Uterus (tissue), 4 donors: ENCODE data around the gene FAM118A. TPM values are rescaled to one million over a fixed set of nuclear protein-coding genes. Genes with fewer than 3 reads are reported as not detected.

Experiments used
- DNase-seq, 2 donors: peaks; one replicate each; pipeline ENCODE4 v3.0.0-alpha.2; 2019 to 2020
- H3K27ac ChIP-seq, 2 donors: fragments of 200-600 bp; sonication (generic); 1 replicate in 1 of 2; 2 replicates in 1 of 2; pipeline ENCODE4 v1.5.1; 2016 to 2018
- H3K27me3 ChIP-seq, 2 donors: fragments of 200-600 bp; sonication (generic); one replicate each; pipeline ENCODE4 v1.5.1; 2018 to 2019; ENCODE audit warnings: control low read depth in 1 of 2
- H3K36me3 ChIP-seq, 2 donors: fragments of 200-600 bp; sonication (generic); one replicate each; pipeline ENCODE4 v1.5.1; 2019; ENCODE audit warnings: control low read depth in 1 of 2
- H3K4me1 ChIP-seq, 2 donors: fragments of 200-600 bp; sonication (generic); one replicate each; pipeline ENCODE4 v1.5.1; 2018 to 2019; ENCODE audit warnings: control low read depth in 1 of 2
- H3K4me3 ChIP-seq, 2 donors: fragments of 200-600 bp; sonication (generic); 1 replicate in 1 of 2; 2 replicates in 1 of 2; pipeline ENCODE4 v1.5.1; 2018 to 2019; ENCODE audit warnings: mild to moderate bottlenecking in 1 of 2
- H3K9me3 ChIP-seq, 2 donors: fragments of 200-600 bp; sonication (generic); one replicate each; pipeline ENCODE4 v1.5.1; 2019; ENCODE audit warnings: control low read depth in 1 of 2
- POLR2A ChIP-seq, 2 donors: fragments of 450-650 bp; IDR thresholded peaks; one replicate each; pipeline ENCODE4 v1.6.1; 2016; ENCODE audit warnings: antibody characterized with exemption in 2 of 2, mild to moderate bottlenecking in 1 of 2, moderate library complexity in 1 of 2
- intact Hi-C: fragments of 100-400 bp; cut with DNase I; formaldehyde crosslinking; loops from one replicate; pipeline ENCODE4 v1.15.1; 2023; ENCODE audit warnings: low total_unique reads
- total RNA-seq, 4 donors: library from RNA; depleted of rRNA in 3 of 4; stranded (reverse); fragments of >200 nt in 3 of 4; gene quantifications; one replicate each; pipeline versions ENCODE4 v1.1.0 to v1.2.4, GENCODE V29; 2014 to 2023
- TF ChIP-seq, protein P1 (sequence below), 4 experiments: fragments of 200-600 bp in 2 of 4; fragments of 450-650 bp in 2 of 4; sonication (generic) in 2 of 4; IDR thresholded peaks; one replicate each; pipeline ENCODE4 v1.5.1; 2016 to 2019; ENCODE audit warnings: antibody characterized with exemption in 4 of 4, mild to moderate bottlenecking in 2 of 4, moderate library complexity in 1 of 4
- donor health status: DM: yes; HTN: yes; CAD: no.

The FAM118A gene
- total RNA-seq, 4 donors from 2014 or later, result 16.5 to 97.9 (median 46.7) TPM

DNA sequence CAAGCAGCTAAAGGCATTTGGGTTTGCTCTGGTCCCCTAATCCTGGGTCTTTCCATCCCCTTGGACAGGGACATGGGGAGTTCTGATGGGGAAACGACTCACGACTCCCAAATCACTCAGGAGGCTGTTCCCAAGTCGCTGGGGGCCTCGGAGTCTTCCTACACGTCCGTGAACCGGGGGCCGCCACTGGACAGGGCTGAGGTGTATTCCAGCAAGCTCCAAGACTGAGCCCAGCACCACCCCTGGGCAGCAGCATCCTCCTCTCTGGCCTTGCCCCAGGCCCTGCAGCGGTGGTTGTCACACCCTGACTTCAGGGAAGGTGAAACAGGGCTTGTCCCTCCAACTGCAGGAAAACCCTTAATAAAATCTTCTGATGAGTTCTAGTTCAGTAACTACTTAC is 14.2 kb upstream of the FAM118A start:
- H3K27me3 ChIP-seq, result no peaks in the 10 kb centered on the region
- no peak for DNase-seq
- H3K4me1 ChIP-seq, result no peaks in the 10 kb centered on the region
- no peaks in the 10 kb centered on the region for H3K9me3 ChIP-seq
- intact Hi-C loops, result no loop called here
- TF ChIP-seq POLR2A (IDR thresholded peaks at IDR 0.05), result no peak
- TF ChIP-seq, protein P1, sequence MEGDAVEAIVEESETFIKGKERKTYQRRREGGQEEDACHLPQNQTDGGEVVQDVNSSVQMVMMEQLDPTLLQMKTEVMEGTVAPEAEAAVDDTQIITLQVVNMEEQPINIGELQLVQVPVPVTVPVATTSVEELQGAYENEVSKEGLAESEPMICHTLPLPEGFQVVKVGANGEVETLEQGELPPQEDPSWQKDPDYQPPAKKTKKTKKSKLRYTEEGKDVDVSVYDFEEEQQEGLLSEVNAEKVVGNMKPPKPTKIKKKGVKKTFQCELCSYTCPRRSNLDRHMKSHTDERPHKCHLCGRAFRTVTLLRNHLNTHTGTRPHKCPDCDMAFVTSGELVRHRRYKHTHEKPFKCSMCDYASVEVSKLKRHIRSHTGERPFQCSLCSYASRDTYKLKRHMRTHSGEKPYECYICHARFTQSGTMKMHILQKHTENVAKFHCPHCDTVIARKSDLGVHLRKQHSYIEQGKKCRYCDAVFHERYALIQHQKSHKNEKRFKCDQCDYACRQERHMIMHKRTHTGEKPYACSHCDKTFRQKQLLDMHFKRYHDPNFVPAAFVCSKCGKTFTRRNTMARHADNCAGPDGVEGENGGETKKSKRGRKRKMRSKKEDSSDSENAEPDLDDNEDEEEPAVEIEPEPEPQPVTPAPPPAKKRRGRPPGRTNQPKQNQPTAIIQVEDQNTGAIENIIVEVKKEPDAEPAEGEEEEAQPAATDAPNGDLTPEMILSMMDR (IDR thresholded peaks at IDR 0.05), result no peak
- no peak overlapping the region for H3K27ac ChIP-seq
- no peaks in the 10 kb centered on the region for H3K36me3 ChIP-seq
- no peak overlapping the region for H3K4me3 ChIP-seq

DNA sequence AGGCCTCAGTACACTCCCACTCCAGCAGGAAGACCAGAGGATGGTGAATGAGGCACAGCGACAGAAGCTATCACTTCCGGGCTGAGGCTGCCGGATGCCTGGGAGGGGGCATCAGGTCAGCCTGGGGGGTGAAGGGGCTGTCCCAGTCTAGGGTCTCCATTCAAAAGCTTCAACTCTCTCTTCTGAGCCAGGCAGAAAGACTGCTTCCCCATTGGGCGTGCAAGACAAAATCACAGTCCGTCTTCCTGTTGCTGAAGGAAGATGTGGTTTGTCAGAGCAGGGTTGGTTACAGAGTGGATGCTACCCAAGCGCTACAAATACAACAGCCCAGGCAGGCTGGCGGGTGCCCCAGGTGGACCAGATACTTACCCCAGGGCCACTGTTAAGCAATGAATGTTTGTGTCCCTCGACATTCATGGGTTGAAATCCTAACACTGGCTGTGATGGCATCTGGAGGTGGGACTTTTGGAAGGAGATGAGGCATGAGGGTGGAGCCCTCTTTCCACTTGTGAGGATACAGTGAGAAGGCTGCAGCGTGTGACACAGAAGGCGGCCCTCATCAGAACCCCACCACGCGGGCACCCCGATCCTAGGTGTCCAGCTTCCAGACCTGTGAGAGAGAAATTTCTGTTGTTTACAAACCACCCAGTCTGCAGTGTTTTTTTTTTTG is 13.0 kb upstream of the FAM118A start:
- intact Hi-C loops, result no loop called here
- TF ChIP-seq, protein P1 (IDR thresholded peaks at IDR 0.05), result no peak
- no peak for TF ChIP-seq POLR2A (IDR thresholded peaks at IDR 0.05)

DNA sequence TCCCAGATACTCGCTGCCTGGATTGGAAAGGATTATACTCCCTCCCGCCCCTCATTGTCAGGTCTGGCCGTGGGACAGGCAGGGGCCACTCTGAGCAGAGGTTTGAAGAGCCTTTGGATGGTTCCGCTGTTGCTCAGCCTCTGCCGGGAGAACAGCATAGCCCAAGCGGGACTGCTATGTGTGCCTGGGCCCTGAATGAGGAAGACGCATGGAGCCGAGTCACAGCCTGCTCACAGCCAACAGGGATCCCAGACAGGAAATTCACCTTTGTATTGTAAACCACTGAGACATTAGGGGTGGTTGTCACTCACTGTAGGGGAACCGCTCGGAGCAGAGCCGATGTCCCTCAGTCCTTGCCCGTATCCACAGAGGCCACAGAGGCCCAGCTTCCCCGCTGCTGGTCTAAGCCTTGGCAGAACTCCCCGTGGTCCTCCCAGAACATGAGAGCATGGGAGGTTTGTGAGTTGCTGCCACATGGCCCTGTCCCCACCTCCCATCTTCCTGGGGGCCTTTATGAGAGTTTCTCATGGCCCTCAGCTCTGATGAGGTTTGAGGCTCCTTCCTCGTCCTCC is 10.7 kb upstream of the FAM118A start:
- intact Hi-C loops, result no loop called here
- DNase-seq, result no peak
- Histone ChIP-seq H3K27me3 (no peaks in the 10 kb centered on the region), H3K36me3 (no peaks in the 10 kb centered on the region), H3K4me1 (no peaks in the 10 kb centered on the region), H3K4me3 (no peak overlapping the region), H3K27ac (no peak overlapping the region), H3K9me3 (no peaks in the 10 kb centered on the region)
- TF ChIP-seq, protein P1 (IDR thresholded peaks at IDR 0.05), result no peak
- TF ChIP-seq POLR2A (IDR thresholded peaks at IDR 0.05), result no peak

More for the DNA sequence above, 13.0 kb upstream of the FAM118A start:
- no peak overlapping the region for H3K27ac ChIP-seq
- H3K27me3 ChIP-seq, result no peaks in the 10 kb centered on the region
- H3K9me3 ChIP-seq, result no peaks in the 10 kb centered on the region
- H3K36me3 ChIP-seq, result no peaks in the 10 kb centered on the region
- no peak for DNase-seq
- H3K4me3 ChIP-seq, result no peak overlapping the region
- no peaks in the 10 kb centered on the region for H3K4me1 ChIP-seq

DNA sequence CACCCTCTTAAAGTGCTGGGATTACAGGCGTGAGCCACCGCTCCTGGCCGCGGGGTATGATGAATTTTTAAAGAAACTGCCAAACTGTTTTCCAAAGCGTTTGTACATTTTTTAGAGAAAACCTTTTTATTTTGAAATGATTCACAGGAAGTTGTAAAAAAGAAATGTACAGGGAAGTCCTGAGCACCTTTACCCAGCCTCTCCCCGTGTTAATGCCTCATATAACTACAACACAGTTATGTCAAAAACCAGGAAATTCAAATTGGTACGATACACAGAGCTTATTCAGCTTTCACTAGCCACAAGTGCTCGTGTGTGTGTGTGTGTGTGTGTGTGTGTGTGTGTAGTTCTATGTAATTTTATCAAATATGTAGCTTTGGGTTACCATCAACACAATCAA is 7.0 kb upstream of the FAM118A start:
- H3K27me3 ChIP-seq, result no peaks in the 10 kb centered on the region
- DNase-seq, result no peak
- intact Hi-C loops, result no loop called here
- no peaks in the 10 kb centered on the region for H3K36me3 ChIP-seq
- TF ChIP-seq, protein P1 (IDR thresholded peaks at IDR 0.05), result no peak
- no peak for TF ChIP-seq POLR2A (IDR thresholded peaks at IDR 0.05)
- H3K27ac ChIP-seq, result no peak overlapping the region
- H3K4me3 ChIP-seq, result no peak overlapping the region
- no peaks in the 10 kb centered on the region for H3K4me1 ChIP-seq
- no peaks in the 10 kb centered on the region for H3K9me3 ChIP-seq

DNA sequence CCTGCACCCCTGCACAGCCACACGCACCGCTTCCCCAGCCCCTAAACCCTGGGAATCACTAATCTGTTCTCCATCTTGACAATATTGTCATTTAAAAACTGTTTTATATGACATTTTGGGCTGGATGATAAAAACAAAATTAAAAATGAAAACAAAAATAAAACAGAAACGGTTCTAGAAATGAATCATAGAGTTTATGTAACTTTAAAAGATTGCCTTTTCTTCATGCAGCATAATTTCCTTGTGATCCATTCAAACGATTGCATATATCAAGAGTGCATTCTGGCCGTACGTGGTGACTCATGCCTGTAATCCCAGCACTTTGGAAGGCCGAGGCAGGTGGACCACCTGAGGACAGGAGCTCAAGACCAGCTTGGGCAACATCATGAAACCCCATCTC is 6.6 kb upstream of the FAM118A start:
- Histone ChIP-seq H3K9me3 (no peaks in the 10 kb centered on the region), H3K27ac (no peak overlapping the region), H3K27me3 (no peaks in the 10 kb centered on the region), H3K36me3 (no peaks in the 10 kb centered on the region), H3K4me3 (no peak overlapping the region), H3K4me1 (no peaks in the 10 kb centered on the region)
- intact Hi-C loops, result no loop called here
- TF ChIP-seq, protein P1 (IDR thresholded peaks at IDR 0.05), result no peak
- DNase-seq, result no peak
